Femur (tissue), 1 donor: ENCODE data around the gene LAPTM4A.
"Not testable (repeated sequence)": the region's sequence is repeated elsewhere in the genome, so short reads cannot be mapped to it uniquely, and the experiment has no call there.

Experiments
- DNase-seq: peaks from one replicate; pipeline ENCODE4 v3.0.0-alpha.2; 2017

Gene LAPTM4A

GRCh38 chr2:20050104-20050645 lies 1.3 kb downstream of the LAPTM4A start:
- DNase-seq, result no peak

- no peak for DNase-seq
Measured at GRCh38 chr2:20049637-20050036, 1.8 kb downstream of the LAPTM4A start.

- no peak for DNase-seq
Measured at GRCh38 chr2:20048488-20049448, 2.7 kb downstream of the LAPTM4A start.

- DNase-seq, result not testable (repeated sequence)
Measured at GRCh38 chr2:20045712-20046292, 5.6 kb downstream of the LAPTM4A start.

GRCh38 chr2:20044778-20045177 lies 6.7 kb downstream of the LAPTM4A start:
- DNase-seq, result no peak

- DNase-seq, result no peak
Measured at GRCh38 chr2:20042531-20042930, 8.9 kb downstream of the LAPTM4A start.

- DNase-seq, result no peak
Measured at GRCh38 chr2:20040489-20041172, 10.8 kb downstream of the LAPTM4A start.

GRCh38 chr2:20037660-20038059 lies 13.8 kb downstream of the LAPTM4A start:
- DNase-seq, result no peak

GRCh38 chr2:20035955-20036666 lies 15.3 kb downstream of the LAPTM4A start:
- DNase-seq, result no peak

GRCh38 chr2:20034821-20035220 lies 16.6 kb downstream of the LAPTM4A start:
- no peak for DNase-seq

- no peak for DNase-seq
Measured at GRCh38 chr2:20034218-20034617, 17.2 kb downstream of the LAPTM4A start.

- DNase-seq, result no peak
Measured at GRCh38 chr2:20033322-20033721, 18.1 kb downstream of the LAPTM4A start.

GRCh38 chr2:20030224-20030623 lies 21.2 kb downstream of the LAPTM4A start:
- DNase-seq, result no peak

GRCh38 chr2:20027705-20028434 lies 23.6 kb downstream of the LAPTM4A start:
- no peak for DNase-seq

GRCh38 chr2:20027260-20027677 lies 24.2 kb downstream of the LAPTM4A start:
- DNase-seq, result no peak

- no peak for DNase-seq
Measured at GRCh38 chr2:20025065-20025786, 26.2 kb downstream of the LAPTM4A start.

GRCh38 chr2:20023688-20024087 lies 27.7 kb downstream of the LAPTM4A start:
- DNase-seq, result no peak

- DNase-seq, result no peak
Measured at GRCh38 chr2:20021405-20022009, 29.9 kb downstream of the LAPTM4A start.

- DNase-seq, result no peak
Measured at GRCh38 chr2:20019747-20020146, 31.7 kb downstream of the LAPTM4A start.

GRCh38 chr2:20018601-20019152 lies 32.8 kb downstream of the LAPTM4A start:
- DNase-seq, result no peak
